ENCODE measurements around the gene TMEM151A.
"Not testable (repeated sequence)": the region's sequence is repeated elsewhere in the genome, so short reads cannot be mapped to it uniquely, and the experiment has no call there.

TMEM151A gene

DNA sequence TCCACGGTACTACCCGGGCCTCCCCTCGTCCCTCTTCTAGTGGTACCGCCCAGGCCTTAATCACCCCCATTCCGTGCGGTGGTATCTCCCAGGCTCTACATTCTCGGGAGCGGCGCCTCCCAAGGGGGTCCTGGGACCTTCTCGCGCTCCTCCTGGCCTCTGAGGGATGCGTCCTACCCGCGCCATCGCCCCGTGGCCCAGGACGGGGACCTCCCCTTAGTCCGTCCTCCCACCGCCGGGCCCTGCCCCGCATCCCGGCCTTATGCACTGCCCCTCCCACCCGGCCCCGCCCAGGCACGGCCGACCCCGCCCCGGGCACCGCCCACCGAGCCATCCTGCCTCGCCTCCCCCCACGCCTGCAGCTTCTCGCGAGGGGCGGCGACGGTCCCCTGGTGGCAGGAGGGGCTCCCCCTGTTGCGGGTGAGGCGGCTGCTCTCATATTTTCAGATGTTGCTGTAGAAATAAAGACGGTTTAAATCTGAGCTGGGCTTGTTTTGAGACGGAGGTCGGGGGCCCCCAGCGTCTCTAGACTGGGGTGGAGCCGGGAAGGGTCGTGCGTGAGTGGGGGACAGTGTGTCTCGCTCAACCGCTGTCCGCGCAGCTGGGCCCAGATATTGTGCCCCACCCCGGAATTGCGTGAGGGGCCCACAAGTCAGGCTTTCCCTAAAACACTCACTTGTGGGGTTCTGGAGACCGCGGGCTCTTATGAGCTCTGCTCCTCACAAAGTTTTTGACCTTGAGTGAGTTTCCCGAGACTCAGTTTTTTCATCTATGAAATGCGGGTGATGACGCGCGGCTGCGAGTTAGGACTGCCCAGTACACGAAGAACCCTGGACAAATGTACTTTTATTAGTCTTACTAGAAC is 24.1 kb upstream of the TMEM151A start:
- peak; percentile 86 for DNase-seq (ENCODE audit: low spot score)

DNA sequence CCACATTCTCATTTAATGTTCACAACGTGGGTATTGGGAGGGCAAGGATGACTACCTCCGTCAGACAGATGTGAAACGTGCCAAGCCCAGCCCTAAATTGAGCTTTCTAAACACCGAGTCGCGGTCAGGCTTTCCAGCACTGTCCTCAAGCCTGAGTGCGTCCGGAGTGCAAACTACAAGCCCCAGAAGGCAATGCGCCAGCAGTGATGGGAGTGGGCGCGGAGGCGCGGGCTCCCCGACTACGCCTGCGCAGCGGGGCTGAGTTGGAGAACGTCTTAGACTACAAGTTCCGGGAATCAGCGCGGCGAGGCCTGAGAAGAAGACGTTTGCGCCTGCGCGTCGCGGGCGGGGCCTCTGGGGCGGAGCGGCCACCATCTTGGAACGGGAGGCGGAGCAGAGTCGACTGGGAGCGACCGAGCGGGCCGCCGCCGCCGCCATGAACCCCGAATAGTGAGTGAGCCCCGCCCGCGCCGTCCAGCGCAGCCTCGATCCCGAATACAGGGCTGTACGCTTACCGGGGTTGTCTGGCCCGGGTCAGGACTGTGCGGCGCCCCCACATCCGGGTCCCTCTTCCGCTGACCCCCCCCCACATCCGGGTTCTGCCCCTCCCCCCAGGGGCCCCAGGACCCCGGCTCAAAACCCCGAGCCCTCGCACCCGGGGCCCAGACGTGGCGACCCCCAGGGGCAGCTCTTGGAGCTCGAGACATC is 23.3 kb upstream of the TMEM151A start, which contains the start of gene RAB1B:
RAB1B (plus strand) TSS at position 396 of the 708 bp plus-strand sequence; CDS start at position 437, 41 bp downstream.
- DNase-seq (ENCODE audit: low spot score): peak; percentile 100

DNA sequence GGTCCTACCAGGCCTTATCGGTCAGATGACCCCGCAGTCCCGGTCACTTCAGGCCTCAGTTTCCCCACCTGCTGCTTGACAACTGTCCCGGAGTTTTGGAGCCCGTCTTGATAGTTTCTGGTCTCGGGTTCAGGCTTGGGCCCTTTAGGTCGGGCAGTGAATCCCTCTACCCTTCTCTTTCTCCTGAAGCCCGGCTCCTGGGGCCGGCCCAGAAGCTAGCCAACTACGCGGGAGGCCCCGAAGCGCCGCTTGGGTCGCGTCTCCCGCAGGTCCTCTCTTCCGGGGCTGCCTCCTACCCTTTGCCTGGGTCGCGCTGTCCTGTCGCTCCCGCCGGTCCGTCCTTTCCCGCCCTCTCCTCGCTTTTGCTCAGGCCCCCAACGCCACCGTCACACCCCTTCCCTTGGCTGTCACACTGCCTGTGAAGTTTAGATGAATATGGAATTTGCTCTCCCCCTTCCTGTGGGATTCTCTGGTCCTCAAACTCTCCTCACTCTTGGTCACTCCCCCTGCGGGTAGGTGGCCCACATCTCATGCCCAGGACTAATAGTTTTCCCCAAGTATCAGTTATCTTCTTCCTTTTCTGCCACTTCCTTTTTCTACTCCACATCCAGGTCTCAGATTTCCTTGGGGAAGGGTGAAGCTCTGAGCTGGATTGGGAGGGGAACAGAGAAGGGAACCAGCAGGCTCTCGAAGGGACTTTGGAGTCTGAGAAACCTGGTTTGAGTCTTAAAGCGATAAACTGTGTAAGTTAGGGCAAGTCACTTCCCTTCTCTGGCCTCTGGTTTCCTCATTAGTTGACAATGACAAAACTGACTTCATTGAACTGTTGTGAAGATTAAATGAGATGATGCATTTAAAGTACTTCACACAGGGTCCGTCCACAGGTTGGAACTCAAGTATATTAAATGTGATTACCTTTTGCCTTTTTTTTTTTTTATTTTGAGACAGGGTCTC is 22.5 kb upstream of the TMEM151A start:
- no peak for DNase-seq (ENCODE audit: low spot score)

DNA sequence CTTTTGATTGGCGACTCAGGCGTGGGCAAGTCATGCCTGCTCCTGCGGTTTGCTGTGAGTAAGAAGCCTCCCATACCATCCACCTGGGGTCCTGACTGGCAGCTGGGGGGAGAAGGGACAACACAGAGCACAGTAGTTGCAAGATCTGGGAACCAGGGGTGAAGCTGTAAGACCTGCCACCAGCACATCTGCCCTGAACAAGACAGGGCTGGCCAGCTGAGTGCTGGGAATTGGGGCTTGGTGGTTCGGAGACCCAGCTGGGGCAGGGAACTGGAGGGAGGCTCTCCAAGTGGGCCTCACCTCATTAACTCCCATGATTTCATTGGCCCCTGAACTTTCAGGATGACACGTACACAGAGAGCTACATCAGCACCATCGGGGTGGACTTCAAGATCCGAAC is 19.9 kb upstream of the TMEM151A start:
- DNase-seq (ENCODE audit: low spot score): no peak

DNA sequence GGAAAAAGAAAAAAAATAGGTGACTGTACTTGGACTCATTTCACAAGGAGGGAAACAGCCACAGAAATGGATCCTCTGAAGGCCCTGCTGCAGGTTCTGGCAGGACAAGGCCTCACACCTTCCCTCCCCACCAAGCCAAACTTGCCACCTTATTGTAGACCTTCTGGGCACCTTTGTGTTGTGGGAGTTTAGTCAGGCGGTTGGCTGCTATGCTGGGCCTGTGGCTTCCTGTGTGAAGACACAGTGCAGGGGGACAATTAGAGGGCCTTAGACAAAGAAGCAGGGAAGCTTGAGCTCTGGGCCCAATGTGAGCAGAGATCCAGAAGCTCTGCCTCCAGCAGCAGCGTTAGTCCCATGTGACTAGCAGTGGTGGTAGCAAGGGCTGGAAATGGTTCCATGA is 19.1 kb upstream of the TMEM151A start:
- DNase-seq (ENCODE audit: low spot score): no peak

DNA sequence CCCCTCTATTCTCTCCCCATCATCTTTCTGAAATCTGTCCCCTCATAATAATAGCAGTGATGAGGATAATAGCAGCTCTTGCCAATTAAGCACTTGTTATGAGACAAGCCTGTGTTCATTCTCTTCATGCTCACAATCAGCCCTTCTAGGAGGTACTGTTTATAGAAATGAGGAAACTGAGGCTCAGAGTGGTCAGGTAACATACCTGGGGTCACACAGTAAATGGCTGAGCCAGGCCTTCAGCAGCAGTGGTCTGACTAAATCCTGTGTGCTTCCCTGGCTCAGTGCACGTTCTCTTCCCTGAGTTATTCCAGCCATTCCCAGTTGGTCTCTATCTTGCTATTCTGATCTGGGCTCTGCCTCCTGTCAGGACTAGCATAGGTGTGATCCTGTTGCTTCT is 17.5 kb upstream of the TMEM151A start:
- DNase-seq (ENCODE audit: low spot score): no peak

DNA sequence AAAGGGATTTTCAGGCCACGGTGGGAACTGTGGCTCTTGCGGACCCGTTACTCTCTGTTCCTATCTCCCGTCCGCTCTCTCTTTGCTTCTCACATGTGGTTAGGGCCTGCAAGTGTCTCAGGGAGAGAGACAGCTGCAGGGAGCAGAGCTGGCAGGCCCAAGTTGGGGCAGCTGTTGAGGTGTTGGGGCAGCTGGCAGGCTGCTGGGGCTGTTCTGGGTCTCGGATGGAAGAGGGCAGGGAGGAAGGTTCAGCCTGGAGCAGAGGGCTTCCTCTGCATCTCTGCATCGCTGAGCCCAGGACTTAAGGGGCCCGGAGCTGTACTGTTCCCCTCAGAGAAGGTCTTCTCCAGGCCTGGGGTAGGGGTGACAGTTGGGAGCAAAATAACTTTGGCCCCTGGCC is 16.3 kb upstream of the TMEM151A start:
- no peak for DNase-seq (ENCODE audit: low spot score)

DNA sequence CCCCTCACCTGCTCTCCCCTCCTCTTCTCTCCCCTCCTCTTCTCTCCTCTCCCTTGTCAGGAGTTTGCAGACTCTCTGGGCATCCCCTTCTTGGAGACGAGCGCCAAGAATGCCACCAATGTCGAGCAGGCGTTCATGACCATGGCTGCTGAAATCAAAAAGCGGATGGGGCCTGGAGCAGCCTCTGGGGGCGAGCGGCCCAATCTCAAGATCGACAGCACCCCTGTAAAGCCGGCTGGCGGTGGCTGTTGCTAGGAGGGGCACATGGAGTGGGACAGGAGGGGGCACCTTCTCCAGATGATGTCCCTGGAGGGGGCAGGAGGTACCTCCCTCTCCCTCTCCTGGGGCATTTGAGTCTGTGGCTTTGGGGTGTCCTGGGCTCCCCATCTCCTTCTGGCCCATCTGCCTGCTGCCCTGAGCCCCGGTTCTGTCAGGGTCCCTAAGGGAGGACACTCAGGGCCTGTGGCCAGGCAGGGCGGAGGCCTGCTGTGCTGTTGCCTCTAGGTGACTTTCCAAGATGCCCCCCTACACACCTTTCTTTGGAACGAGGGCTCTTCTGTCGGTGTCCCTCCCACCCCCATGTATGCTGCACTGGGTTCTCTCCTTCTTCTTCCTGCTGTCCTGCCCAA is 15.6 kb upstream of the TMEM151A start:
- DNase-seq (ENCODE audit: low spot score): no peak

DNA sequence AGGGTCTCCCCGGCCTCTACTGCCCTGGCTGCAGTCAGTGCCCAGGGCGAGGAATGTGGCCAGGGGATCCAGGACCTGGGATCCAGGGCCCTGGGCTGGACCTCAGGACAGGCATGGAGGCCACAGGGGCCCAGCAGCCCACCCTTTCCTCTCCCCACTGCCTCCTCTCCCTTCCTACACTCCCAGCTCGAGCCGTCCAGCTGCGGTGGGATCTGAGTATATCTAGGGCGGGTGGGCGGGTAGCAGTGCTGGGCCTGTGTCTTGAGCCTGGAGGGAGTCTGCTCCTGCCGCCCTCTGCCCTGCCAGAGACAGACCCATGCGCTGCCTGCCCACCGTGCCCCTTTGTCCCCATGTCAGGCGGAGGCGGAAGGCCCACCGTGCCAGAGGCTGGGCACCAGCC is 15.1 kb upstream of the TMEM151A start:
- DNase-seq (ENCODE audit: low spot score): not testable (repeated sequence)

DNA sequence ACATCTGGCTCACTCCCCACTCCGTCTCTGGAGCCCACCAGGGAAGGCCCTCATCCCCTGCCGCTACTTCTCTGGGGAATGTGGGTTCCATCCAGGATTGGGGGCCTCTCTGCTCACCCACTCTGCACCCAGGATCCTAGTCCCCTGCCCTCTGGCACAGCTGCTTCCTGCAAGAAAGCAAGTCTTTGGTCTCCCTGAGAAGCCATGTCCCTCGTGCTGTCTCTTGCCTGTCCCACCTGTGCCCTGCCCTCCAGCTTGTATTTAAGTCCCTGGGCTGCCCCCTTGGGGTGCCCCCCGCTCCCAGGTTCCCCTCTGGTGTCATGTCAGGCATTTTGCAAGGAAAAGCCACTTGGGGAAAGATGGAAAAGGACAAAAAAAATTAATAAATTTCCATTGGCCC is 14.6 kb upstream of the TMEM151A start:
- not testable (repeated sequence) for DNase-seq (ENCODE audit: low spot score)

DNA sequence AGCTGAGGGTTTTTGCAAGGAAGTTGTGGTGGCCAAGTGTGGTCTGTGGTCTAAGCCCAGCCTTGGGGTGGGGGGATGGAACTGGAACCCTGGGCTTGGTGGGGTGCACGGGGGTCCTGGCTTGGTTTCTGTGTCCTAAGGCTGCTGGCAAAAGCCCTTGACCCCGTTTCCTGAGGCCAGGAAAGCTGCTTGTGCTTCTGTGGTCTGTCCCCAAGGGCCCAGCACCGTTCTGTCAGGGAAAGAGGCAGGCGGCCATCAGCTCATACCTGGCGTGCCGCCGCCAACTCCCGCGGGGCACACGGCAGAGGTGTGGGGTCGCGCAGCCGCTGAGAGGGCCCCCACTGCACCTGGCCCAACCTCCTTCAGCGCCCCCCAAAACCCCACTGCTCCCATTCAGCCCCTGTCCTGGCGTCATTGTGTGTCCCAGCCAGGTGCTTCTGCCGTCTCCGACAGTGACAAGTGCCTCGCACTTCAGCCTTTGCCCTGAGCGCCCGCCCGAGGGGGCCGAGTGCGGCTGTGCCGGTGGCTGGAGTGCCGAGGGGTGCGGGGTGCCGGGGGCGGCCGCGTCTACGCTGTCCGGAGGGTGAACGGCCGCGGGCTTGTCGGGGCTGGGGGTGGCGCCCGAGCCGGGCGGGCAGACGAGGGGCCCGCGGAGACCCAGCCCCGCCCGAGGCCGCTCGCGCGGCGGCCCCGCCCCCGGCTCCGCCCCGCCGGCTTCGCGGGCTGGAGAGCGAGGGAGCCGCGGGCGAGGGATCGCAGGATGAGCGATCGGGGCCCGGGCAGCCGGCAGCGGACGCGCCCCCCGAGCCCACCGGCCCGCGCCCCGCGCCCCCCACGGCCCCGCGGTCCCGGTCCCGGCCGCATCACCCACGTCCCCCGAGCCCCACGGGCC is 14.0 kb upstream of the TMEM151A start, which contains the start of gene CNIH2:
CNIH2 (plus strand) TSS at position 705 of the 892 bp plus-strand sequence. CDS start 282 bp downstream, outside the sequence.
- no peak for DNase-seq (ENCODE audit: low spot score)

DNA sequence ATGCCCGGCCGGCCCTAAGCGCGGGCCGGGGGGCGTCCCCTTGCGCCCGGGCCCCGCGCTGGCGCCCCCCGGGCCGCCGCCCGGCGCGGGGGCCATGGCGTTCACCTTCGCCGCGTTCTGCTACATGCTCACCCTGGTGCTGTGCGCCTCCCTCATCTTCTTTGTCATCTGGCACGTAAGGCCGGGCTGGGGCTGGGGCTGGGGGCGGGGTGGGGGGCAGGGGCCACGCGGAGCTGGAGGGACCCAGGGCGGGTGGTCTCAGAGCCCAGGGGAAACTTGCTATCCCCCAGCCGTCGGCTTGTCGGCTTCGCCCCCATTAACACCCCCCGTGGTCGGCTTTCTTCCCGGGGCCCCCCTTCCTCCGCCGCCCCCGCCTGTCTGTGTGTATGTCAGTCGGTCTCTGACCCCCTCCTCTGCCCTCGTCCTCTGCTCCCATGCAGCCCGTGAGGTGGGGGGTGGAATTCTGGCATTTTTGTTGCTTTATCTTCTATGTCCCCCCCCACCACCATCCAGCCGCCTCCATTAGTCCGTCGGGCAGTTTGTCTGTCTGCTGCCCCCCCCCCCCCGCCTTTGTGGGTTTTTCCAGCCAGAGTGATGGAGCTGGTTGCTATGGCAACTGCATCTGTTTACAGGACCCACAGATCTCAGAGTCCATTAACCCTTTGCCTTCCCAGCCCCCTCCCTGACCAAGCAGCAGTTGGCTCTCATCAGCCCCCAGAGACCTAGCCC is 13.2 kb upstream of the TMEM151A start:
- no peak for DNase-seq (ENCODE audit: low spot score)

DNA sequence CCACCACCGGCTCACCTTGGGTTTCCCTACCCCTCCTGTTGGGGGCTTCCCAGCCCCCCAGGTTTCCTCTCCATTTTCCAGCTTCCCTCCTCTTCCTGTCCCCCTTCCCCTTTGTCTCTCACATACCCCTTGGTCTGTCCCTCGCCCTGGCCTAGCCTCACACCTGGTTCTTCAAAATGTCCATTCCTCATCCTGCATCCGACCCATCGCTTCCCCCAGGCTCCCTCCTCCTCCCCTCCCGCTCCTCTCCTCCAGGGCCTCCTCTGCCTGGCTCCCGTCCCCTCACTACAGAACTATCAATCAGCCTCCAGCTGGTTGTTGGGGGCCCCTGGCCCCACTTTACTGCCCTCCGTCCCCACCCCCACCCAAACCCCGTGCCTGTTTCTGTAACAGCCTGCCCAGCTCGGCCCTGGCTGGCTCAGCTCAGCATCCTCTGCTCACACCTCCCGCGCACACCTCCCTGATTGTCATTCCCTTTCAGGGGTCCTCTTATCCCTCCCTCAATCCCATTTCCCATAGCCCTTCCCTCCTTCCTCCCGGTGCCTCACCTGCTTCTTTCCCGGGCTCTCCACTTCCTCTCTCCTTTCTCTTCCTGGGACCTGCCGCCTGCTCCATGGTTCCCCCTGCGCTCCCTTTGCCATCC is 12.5 kb upstream of the TMEM151A start:
- DNase-seq (ENCODE audit: low spot score): no peak

DNA sequence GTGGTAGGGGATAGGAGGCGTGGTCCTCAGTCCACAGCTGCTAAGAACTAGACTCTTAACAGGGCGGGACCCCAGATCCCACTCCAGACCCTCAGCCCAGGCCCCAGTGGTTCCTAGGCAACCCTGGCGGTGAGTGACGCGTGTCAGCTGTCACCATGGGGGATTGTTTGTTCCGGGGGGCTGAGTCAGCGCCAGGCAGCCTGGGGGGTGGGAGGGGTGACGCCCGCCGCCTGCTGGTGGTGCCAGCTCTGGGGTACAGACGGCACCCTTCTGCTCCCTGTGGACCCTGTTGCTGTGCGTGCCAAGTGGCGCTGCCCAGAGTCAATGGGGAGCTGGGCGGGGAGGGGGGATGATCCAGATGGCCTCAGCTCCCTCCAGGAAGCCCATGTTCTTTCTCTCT is 11.3 kb upstream of the TMEM151A start:
- no peak for DNase-seq (ENCODE audit: low spot score)

DNA sequence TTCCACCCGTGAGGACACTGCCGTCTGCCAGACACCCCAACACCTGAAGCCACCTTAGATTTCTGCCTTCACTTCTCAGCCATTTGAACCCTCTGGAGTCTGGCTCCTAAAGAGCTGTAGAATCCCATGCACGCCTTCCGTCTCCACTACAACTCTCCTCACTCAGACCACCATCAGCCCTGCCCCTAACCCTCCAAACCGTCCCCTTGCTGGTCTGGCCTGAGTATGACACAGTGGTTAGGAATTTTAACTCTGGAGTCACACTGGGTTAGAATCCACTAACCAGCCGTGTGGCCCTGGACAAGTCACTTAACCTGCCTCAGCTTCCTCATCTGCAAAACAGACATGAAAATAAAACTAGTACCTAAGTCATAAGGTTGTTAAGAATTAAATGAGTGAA is 10.7 kb upstream of the TMEM151A start:
- no peak for DNase-seq (ENCODE audit: low spot score)

DNA sequence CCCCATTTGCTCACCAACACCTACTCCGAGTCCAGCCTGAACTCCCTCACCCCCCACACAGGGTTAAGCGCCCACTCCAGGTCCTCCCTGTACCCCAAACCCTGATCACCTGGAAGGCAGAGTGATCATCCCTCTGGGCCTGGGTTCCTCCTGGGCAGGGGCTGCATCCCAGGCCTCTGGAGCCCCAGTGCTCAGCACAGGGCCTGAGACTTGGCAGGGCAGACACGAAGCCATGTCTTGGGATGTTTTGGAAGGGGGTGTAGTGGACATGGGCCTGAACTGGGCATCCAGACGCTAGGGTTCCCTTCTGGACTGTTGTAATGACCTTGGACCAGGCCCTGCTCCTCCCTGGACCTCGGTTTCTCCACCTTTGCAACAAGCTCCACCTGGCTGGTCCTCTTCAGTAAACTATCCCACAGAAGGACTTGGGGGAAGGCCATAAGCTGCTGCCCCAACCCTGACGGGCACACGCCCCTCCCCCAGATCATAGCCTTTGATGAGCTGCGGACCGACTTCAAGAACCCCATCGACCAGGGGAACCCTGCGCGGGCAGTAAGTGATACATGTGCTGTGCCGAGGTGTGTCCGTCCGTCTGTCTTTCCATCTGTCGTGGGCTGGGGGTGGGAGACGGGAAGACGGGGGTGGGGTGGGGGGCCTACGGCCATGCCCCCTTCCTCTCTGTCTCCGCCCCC is 9.8 kb upstream of the TMEM151A start:
- no peak for DNase-seq (ENCODE audit: low spot score)

DNA sequence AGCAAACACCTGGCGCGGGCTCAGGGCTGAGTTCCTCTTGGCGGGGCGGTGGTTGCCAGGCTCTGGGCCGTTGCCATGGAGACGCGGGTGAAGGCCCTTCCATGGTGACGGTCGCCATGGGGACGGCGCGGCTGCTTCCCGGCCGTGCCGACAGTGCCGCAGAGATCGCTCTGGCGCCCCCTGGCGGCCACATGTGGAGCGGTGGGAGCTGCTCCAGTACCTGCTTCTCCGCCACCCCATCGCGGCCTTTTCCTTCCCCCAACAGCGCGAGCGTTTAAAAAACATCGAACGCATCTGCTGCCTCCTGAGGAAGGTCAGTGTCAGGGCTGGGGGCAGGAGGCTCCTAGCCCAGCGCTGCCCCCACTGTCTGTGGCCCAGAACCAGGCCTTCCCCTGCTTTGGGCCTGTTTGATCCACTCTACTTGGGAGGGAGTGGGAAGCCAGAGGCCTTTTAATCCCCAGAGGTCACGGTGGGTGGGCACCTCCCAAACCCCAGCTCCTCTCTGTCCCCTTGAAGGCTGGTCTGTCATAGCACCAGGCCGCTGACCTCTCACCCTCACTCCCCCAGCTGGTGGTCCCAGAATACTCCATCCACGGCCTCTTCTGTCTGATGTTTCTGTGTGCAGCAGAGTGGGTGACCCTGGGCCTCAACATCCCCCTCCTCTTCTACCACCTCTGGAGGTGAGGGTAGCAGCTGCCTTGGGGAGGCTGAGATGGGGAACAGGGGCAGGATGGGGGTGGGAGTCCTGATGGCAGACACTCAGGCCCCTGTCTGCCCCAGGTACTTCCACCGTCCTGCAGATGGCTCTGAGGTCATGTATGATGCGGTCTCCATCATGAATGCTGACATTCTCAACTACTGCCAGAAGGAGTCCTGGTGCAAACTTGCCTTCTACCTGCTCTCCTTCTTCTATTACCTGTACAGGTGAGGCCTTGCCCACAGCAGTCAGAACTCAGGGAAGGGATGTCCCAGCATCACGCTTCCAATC is 8.9 kb upstream of the TMEM151A start:
- DNase-seq (ENCODE audit: low spot score): peak; percentile 91
